Aorta (tissue), 5 donors: Measurements from ENCODE around the gene PLK3. TPM values are rescaled to one million over a fixed set of nuclear protein-coding genes. Genes with fewer than 3 reads are reported as not detected.
"Not testable (repeated sequence)": the region's sequence is repeated elsewhere in the genome, so short reads cannot be mapped to it uniquely, and the experiment has no call there.

Source experiments
- ATAC-seq: fragments of 200-7000 bp; cut with Tn5 transposase; one replicate; pipeline ENCODE4 v1.9.1; 2022; ENCODE audit warnings: moderate library complexity; ENCODE audit not compliant: low FRiP score
- DNase-seq, 2 donors: peaks; one replicate each; pipeline ENCODE4 v3.0.0-alpha.2; 2020
- H3K27ac ChIP-seq, 2 donors: one replicate each; pipeline ENCODE4 v1.5.1; 2013; ENCODE audit warnings: low read length in 2 of 2, mild to moderate bottlenecking in 2 of 2, moderate library complexity in 2 of 2, control low read depth in 1 of 2, inconsistent platforms in 1 of 2, low read depth in 1 of 2
- H3K27me3 ChIP-seq, 2 donors: one replicate each; pipeline ENCODE4 v1.6.1; 2013; ENCODE audit warnings: control low read depth in 1 of 2, low read length in 1 of 2, mild to moderate bottlenecking in 1 of 2, moderate library complexity in 1 of 2; ENCODE audit not compliant: insufficient read depth in 2 of 2, control insufficient read depth in 1 of 2
- H3K36me3 ChIP-seq, 2 donors: one replicate each; pipeline ENCODE4 v1.6.1; 2013; ENCODE audit warnings: control low read depth in 1 of 2, low read length in 1 of 2, mild to moderate bottlenecking in 1 of 2; ENCODE audit not compliant: insufficient read depth in 2 of 2, control insufficient read depth in 1 of 2
- H3K4me1 ChIP-seq, 2 donors: one replicate each; pipeline ENCODE4 v1.6.1; 2013; ENCODE audit warnings: low read length in 2 of 2, control low read depth in 1 of 2, mild to moderate bottlenecking in 1 of 2, moderate library complexity in 1 of 2; ENCODE audit not compliant: insufficient read depth in 2 of 2, control insufficient read depth in 1 of 2
- H3K4me3 ChIP-seq, 2 donors: one replicate each; pipeline ENCODE4 v1.5.1; 2013; ENCODE audit warnings: low read length in 2 of 2, control low read depth in 1 of 2, mild to moderate bottlenecking in 1 of 2
- H3K9me3 ChIP-seq: one replicate; pipeline ENCODE4 v1.6.1; 2013; ENCODE audit warnings: mild to moderate bottlenecking, low read length; ENCODE audit not compliant: control insufficient read depth
- WGBS, 2 donors: extraction: QIAGEN DNeasy Blood & Tissue Kit; methylation state at CpG; one replicate each; pipeline ENCODE4 v1.1.7; 2013; 5-methylcytosine and 5-hydroxymethylcytosine counted together
- intact Hi-C, 2 donors: fragments of 100-400 bp; cut with DNase I; formaldehyde crosslinking; loops; one replicate each; pipeline versions ENCODE4 v1.14.2 to v1.15.0; 2022
- long read RNA-seq, 2 donors: library from polyadenylated mRNA; unstranded; transcript quantifications; one replicate each; pipeline ENCODE4 v2.0.0, GENCODE V29; 2020 to 2021
- polyA plus RNA-seq, 2 donors: library from polyadenylated mRNA; stranded (reverse); fragments of 200-250 nt; gene quantifications; one replicate each; pipeline ENCODE4 v1.2.3, GENCODE V29; 2013
- total RNA-seq, 2 donors: library from RNA; stranded (reverse); fragmentation: NEBNext Ultra II Directional; extraction: Animal tissue kit (Norgen Biotek cat#: 25700); gene quantifications; one replicate each; pipeline ENCODE4 v1.2.1, GENCODE V29; 2021
- donor health status: healthy with polysubstance abuse.
- donor health status: Bipolar disorder and iron deficiency.
- donor health status: DM: no; HTN: no; CAD: no.
- donor health status: DM: no; HTN: no; CAD: no.
- donor health status: DM: yes; HTN: yes; CAD: no.

The PLK3 gene
- total RNA-seq (10 to 100 TPM; 28.8 to 84.3 TPM), polyA plus RNA-seq (10 to 100 TPM; 16.2 to 73.3 TPM)
- long read RNA-seq, donor 1, transcript PLK3-201 (15 exons, 2,492 nt) = major isoform, 73 of 159 reads
- long read RNA-seq, donor 1, partial matches to known transcripts = 34 of 159 reads
- long read RNA-seq, donor 1, other reads (novel, unspliced or antisense) = 52 of 159 reads
- long read RNA-seq, donor 2, partial matches to known transcripts = 0 of 9 reads
- long read RNA-seq, donor 2, other reads (novel, unspliced or antisense) = 6 of 9 reads

DNA sequence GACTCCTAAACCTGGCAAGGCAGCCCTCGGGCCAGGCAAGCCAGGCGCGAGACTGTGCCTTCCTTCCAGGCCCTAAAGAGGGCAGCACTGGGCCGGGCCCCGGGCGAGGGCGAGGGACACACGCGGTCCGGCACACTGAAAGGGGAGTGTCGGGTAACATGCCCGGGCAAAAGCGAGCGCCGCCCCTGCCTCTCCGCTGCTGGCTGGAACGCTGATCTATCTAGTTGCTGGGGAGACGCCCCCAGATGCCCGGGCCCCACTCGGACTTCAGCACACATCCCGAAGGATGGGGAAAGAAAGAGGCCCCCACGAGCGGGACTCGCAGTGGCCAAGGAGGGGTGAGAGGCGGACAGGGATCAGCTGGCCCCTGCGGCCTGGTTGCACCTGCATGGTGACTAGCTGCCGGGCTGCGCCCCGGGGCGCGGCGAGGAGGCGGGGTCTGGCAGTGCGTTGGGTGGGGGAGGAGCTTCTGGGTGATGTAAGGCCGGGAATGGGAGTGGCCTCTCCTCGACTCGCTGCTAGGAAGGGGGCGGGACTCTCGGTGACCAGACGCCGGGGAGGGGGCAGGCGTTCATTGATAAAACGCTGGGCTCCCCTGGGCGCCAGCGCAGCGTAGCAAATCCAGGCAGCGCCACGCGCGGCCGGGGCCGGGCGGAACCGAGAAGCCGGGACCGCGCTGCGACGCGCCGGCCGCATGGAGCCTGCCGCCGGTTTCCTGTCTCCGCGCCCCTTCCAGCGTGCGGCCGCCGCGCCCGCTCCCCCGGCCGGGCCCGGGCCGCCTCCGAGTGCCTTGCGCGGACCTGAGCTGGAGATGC lies at the start of gene PLK3:
Gene PLK3, plus strand, starts transcription at position 608 of the 815 bp plus-strand sequence. Its CDS starts 87 bp downstream, at position 695.
- Histone ChIP-seq H3K36me3 (peaks cover 0 to 2% of the 10 kb centered on the region in 2 donors), H3K9me3 (no peaks in the 10 kb centered on the region), H3K4me3 (peak within 1 kb of the TSS; percentile 73 to 97), H3K27me3 (no peaks in the 10 kb centered on the region), H3K27ac (peak within 1 kb of the TSS; percentile 92 to 95), H3K4me1 (no peaks in the 10 kb centered on the region)
- peak; percentile 98 to 99 for DNase-seq
- 0% methylated on average over 56 to 79 of the region's 79 CpGs for WGBS, 2 donors
- intact Hi-C loops = loop anchor here (5.0 to 10.0 kb wide), 2 partner anchors 65 to 502 kb away; partner anchors contain the start of genes KIF2C (in 1 of the 2) and RNU5D-1 (in 1 of the 2)
- ATAC-seq = peak; percentile 96

DNA sequence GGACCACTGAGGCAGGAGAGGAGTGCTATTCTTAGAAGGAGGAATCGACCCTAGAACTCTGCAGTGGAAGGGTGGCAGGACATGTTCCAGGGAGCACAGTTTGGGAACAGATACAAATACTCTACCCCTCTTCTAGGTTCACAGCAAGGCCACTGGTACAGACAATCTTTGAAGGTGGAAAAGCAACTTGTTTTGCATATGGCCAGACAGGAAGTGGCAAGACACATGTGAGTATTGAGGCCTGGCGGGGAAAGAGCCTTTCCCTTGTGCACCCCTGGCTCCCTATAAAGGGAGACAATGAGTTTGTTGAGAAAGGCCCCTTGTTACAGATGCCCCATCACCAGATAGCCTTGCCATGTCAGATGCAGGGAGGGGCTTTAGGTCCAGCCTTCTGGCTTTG lies 42.8 kb upstream of the PLK3 start:
- intact Hi-C loops = no loop called here
- DNase-seq (no peak), ATAC-seq (no peak)
- no peak overlapping the region for H3K27ac ChIP-seq
- H3K4me3 ChIP-seq = no peak overlapping the region
- H3K27me3 ChIP-seq = no peaks in the 10 kb centered on the region
- no peaks in the 10 kb centered on the region for H3K36me3 ChIP-seq
- H3K9me3 ChIP-seq = no peaks in the 10 kb centered on the region
- whole genome bisulfite sequencing, 2 donors = 94 to 95% methylated on average over 2 of the region's 2 CpGs
- no peaks in the 10 kb centered on the region for H3K4me1 ChIP-seq

DNA sequence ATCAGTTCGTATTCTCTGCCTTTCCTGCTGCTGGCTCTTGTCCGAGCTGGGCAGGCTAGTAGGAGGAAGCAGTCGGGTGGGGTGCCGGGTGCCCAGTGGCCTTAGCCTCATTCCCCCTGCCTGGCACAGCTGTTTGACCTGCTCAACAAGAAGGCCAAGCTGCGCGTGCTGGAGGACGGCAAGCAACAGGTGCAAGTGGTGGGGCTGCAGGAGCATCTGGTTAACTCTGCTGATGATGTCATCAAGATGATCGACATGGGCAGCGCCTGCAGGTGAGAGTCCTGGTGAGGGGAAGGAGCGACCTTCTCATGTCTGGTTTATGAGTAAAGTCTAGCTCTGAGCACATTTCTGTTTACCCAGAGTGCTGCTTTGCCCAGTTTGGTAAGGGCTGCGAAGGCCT lies 41.1 kb upstream of the PLK3 start:
- ATAC-seq (no peak), DNase-seq (no peak)
- WGBS, 2 donors = 92 to 98% methylated on average over 11 of the region's 11 CpGs
- no peaks in the 10 kb centered on the region for H3K27me3 ChIP-seq
- H3K27ac ChIP-seq = no peak overlapping the region
- intact Hi-C loops = no loop called here
- no peaks in the 10 kb centered on the region for H3K36me3 ChIP-seq
- no peaks in the 10 kb centered on the region for H3K9me3 ChIP-seq
- no peaks in the 10 kb centered on the region for H3K4me1 ChIP-seq
- H3K4me3 ChIP-seq = no peak overlapping the region

DNA sequence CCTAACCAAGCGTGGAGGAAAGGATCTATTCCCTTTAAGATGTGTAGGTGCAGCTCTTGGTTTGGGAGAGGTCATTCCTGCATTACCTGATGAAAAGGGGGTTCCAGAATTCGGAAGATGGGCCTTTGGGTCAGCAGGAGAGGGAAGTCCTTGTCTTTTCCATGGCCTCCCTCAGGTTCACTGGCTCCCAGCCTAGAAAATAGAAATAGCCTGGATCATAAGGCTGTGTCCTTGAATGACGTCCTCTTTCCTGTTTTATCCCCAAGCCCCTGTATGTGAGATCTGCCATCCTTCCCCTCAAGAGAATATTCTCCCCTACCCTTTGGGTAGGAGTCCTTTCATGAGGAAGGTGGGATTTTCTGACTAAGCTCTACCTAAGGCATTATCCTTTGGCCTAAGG lies 39.3 kb upstream of the PLK3 start:
- H3K27me3 ChIP-seq = no peaks in the 10 kb centered on the region
- DNase-seq (no peak), ATAC-seq (no peak)
- intact Hi-C loops = no loop called here
- no peaks in the 10 kb centered on the region for H3K36me3 ChIP-seq
- no peak overlapping the region for H3K4me3 ChIP-seq
- no peaks in the 10 kb centered on the region for H3K4me1 ChIP-seq
- no peak overlapping the region for H3K27ac ChIP-seq
- 93 to 97% methylated on average over 3 of the region's 3 CpGs for WGBS, 2 donors
- no peaks in the 10 kb centered on the region for H3K9me3 ChIP-seq

DNA sequence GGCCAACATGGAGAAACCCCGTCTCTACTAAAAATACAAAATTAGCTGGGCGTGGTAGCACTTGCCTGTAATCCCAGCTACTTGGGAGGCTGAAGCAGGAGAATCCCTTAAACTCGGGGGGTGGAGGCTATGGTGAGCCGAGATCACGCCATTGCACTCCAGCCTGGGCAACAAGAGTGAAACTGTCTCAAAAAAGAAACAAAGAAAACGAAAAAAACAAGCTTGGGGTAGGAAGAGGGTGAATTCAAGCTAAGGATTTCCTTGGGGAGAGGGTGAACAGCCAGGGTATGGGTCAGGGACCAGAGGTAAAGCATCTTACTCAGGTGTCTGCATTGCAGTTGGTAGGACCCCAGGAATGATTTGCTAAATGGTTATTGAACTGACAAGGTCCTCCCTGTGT lies 33.8 kb upstream of the PLK3 start:
- ATAC-seq, H3K4me1 ChIP-seq, H3K27me3 ChIP-seq, intact Hi-C loops, H3K9me3 ChIP-seq, H3K4me3 ChIP-seq, DNase-seq, H3K27ac ChIP-seq, H3K36me3 ChIP-seq: not testable (repeated sequence)
- 94% methylated on average over 6 of the region's 6 CpGs for WGBS, 2 donors

DNA sequence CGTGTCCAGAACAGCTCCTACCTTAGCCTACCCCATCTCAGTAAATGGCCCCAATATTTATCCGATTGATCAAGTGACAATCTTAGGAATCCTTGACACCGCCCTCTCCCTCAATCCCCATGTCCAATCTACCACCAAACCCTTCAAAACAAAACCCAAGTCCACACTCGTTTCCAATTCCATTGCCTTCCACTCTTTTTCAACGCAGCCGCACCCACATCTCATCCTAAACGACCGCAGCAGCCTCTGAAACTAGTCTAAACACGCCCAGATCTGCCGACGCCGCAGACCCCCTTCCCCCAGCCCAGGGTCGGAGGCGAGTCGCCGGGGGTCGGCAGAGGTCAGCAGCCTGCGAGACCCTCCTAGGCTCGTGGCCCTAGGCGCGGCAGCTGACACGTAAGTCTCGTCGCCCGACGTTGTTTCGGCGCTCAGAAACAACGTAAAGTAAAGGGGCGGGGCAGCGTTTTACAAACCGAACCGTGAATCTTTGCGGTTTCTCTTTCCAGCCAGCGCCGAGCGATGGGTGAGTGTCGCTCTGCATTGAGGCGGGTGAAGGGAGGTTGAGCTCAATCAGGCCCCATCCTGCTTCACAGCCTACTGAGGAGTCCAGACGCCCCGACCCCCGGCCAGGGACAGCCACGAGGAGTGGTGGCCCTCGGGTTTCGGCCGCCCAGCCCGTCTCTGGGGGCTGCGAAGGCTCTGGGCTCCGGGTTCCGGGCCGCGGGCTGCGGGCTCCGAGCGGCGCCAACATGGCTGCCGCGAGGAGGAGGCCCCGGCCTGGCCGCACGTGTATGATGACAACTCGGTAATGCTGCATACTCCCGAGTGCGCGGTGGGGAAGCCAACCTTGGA lies 24.9 kb upstream of the PLK3 start, which contains the start of gene RPS8:
Gene RPS8, plus strand, starts transcription at position 463 of the 852 bp plus-strand sequence. Its CDS starts 57 bp downstream, at position 520.
- Histone ChIP-seq H3K4me3 (peak within 1 kb of the TSS; percentile 38 to 66), H3K36me3 (peaks cover 0 to 7% of the 10 kb centered on the region in 2 donors), H3K27me3 (no peaks in the 10 kb centered on the region), H3K4me1 (no peaks in the 10 kb centered on the region), H3K9me3 (no peaks in the 10 kb centered on the region), H3K27ac (peak within 1 kb of the TSS; percentile 43 to 91)
- intact Hi-C loops = loop anchor here (2.0 to 5.0 kb wide), 2 partner anchors 37 to 38 kb away; partner anchors contain the start of gene KIF2C (in 2 of the 2)
- peak; percentile 96 for ATAC-seq
- peak; percentile 94 to 95 for DNase-seq
- WGBS, 2 donors = 0 to 1% methylated on average over 65 of the region's 65 CpGs

DNA sequence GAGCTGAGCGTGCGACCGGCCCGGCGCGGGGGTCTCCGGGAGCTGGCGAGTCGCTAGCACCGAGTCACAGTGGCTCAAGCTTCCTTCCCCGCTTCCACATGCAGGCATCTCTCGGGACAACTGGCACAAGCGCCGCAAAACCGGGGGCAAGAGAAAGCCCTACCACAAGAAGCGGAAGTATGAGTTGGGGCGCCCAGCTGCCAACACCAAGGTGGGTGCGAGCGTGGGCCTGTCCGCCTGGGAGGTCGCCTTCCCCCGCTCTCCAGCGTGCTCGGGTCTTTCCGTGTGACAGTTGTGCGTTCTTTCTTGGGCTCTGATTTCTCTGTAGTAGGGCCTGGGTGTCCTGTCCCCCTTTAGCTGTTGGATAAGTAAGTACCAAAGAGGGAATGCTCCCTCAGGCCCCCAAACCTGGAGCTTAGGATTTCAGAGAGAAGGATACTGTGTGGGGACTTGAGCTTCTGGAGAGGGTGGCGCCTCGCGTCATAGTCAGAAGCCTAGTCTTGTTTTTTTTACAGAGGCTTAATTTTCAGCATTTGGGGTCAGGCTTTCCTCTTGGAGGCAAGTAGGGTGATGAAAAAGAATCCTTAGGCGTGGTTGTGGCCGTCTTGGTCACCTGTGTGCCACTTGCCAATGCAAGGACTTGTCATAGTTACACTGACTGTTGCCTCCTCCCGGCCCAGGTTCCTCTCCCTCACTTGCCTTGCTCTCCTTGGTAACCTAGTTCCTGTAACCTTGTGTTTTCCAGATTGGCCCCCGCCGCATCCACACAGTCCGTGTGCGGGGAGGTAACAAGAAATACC lies 24.0 kb upstream of the PLK3 start:
- WGBS, 2 donors = 10 to 12% methylated on average over 36 of the region's 36 CpGs
- H3K4me1 ChIP-seq = no peaks in the 10 kb centered on the region
- no peaks in the 10 kb centered on the region for H3K27me3 ChIP-seq
- H3K9me3 ChIP-seq = no peaks in the 10 kb centered on the region
- peak; percentile 5 for ATAC-seq
- intact Hi-C loops = loop anchor here (2.0 to 5.0 kb wide), 2 partner anchors 37 to 39 kb away; partner anchors contain the start of gene KIF2C (in 2 of the 2)
- peak overlapping the region; percentile 43 to 68 for H3K27ac ChIP-seq
- peaks cover 0 to 7% of the 10 kb centered on the region in 2 donors for H3K36me3 ChIP-seq
- peak overlapping the region; percentile 21 to 66 for H3K4me3 ChIP-seq
- peak in 1 of 2 donors; percentile 62 for DNase-seq
